ENCODE results near the gene MIA2. TPM values are rescaled to one million over a fixed set of nuclear protein-coding genes. Genes with fewer than 3 reads are reported as not detected.
"Not testable (repeated sequence)": the region's sequence is repeated elsewhere in the genome, so short reads cannot be mapped to it uniquely, and the experiment has no call there.

MIA2 gene
- total RNA-seq, 1 donor from 2014 or later, result 27.1 TPM

DNA sequence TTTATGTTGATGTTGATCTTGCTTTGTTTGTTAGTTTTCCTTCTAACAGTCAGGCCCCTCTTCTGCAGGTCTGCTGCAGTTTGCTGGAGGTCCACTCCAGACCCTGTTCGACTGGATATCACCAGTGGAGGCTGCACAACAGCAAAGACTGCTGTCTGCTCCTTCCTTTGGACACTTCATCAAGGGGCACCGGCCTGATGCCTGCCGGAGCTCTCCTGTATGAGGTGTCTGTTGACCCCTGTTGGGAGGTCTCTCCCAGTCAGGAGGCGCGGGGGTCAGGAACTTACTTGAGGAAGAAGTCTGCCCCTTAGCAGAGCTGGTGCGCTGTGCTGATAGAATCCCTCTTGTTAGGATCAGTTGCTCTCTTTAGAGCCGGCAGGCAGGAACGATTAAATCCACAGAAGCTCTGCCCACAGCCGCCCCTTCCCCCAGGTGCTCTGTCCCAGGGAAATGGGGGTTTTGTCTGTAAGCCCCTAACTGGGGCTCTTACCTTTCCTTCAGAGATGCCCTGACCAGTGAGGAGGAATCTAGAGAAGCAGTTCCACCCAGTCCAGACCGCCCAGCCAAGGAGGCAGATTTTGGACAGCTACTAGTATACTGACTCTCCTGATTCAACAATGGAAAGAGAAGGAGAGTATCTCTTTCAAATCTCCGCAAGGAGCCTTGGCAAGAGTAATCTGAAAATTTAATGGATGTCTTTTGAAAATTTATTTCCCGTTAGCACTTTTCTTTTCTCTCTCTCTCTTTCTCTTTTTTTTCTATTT lies 25.2 kb downstream of the MIA2 start:
- intact Hi-C loops (cut with micrococcal nuclease), result no loop called here
- Mint-ChIP-seq H3K27me3 (no peaks in the 10 kb centered on the region), H3K4me3 (no peak overlapping the region), H3K9me3 (peaks cover 4% of the 10 kb centered on the region), H3K36me3 (ENCODE audit: low read depth) (no peaks in the 10 kb centered on the region), H3K27ac (no peak overlapping the region), H3K4me1 (no peaks in the 10 kb centered on the region)
- no peak for TF ChIP-seq CTCF (IDR thresholded peaks at IDR 0.05)
- ATAC-seq (ENCODE audit: low read depth) (no peak), DNase-seq (no peak)
- ChIA-PET CTCF (no interaction called here), POLR2A (no interaction called here)

DNA sequence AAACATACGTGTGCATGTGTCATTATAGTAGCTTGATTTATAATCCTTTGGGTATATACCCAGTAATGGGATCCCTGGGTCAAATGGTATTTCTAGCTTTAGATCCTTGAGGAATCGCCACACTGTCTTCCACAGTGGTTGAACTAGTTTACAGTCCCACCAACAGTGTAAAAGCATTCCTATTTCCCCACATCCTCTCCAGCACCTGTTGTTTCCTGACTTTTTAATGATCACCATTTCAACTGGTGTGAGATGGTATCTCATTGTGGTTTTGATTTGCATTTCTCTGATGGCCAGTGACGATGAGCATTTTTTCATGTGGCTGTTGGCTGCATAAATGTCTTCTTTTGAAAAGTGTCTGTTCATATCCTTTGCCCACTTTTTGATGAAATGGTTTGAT lies 26.4 kb downstream of the MIA2 start:
- H3K4me1 Mint-ChIP-seq; H3K4me3 Mint-ChIP-seq; DNase-seq; H3K27me3 Mint-ChIP-seq; H3K9me3 Mint-ChIP-seq; CTCF ChIA-PET; intact Hi-C loops (cut with micrococcal nuclease); H3K36me3 Mint-ChIP-seq (ENCODE audit: low read depth); H3K27ac Mint-ChIP-seq; ATAC-seq (ENCODE audit: low read depth); POLR2A ChIA-PET: not testable (repeated sequence)

DNA sequence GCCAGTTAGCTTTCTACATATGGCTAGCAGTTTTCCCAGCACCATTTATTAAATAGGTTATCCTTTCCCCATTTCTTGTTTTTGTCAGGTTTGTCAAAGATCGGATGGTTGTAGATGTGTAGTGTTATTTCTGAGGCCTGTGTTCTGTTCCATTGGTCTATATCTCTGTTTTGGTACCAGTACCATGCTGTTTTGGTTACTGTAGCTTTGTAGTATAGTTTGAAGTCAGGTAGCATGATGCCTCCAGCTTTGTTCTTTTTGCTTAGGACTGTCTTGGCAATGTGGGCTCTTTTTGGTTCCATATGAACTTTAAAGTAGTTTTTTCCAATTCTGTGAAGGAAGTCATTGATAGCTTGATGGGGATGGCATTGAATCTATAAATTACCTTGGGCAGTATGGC lies 28.5 kb downstream of the MIA2 start:
- ATAC-seq (ENCODE audit: low read depth); intact Hi-C loops (cut with micrococcal nuclease); H3K4me3 Mint-ChIP-seq; H3K36me3 Mint-ChIP-seq (ENCODE audit: low read depth); CTCF ChIA-PET; H3K9me3 Mint-ChIP-seq; H3K27ac Mint-ChIP-seq; H3K27me3 Mint-ChIP-seq; DNase-seq; POLR2A ChIA-PET: not testable (repeated sequence)
- H3K4me1 Mint-ChIP-seq, result peaks cover 14% of the 10 kb centered on the region

DNA sequence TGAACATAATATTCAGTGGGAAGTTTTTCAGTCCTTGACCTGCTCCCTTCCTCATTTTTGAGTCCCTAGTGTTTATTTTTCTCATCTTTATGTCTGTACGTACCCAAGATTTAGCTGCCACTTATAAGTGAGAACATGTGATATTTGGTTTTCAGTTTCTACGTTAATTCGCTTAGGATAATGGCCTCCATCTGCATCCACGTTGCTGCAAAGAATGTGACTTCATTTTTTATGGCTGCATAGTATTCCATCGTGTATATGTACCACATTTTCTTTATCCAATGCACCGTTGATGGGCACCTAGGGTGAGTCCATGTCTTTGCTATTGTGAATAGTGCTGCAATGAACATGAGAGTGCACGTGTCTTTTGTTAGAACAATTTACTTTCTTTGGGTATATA lies 30.3 kb downstream of the MIA2 start:
- Mint-ChIP-seq H3K9me3 (no peaks in the 10 kb centered on the region), H3K27me3 (no peaks in the 10 kb centered on the region), H3K36me3 (ENCODE audit: low read depth) (peaks cover 14% of the 10 kb centered on the region), H3K4me1 (peaks cover 28% of the 10 kb centered on the region), H3K27ac (no peak overlapping the region), H3K4me3 (no peak overlapping the region)
- no peak for TF ChIP-seq CTCF (IDR thresholded peaks at IDR 0.05)
- ATAC-seq (ENCODE audit: low read depth), result no peak
- CTCF ChIA-PET, result no interaction called here
- POLR2A ChIA-PET, result no interaction called here
- DNase-seq, result no peak
- intact Hi-C loops (cut with micrococcal nuclease), result no loop called here

DNA sequence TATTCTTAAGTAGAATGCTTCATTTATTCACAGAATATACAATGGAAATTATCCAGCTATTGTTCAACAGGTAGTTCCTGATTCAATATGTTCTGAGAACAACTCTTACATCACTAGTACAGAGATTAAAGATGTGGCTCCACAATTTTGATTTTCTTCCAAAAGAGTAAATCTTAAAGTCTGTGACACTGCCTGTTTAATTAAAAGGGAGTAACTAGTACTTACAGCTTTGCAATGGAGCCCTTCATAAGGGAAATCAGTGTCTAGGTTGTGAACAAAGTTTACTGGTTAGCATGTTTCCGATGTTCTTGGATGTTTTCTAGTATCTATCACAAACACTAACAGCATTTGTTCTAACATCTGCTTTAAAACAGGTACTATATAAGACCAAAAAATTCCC lies 30.8 kb downstream of the MIA2 start:
- H3K27ac Mint-ChIP-seq, result no peak overlapping the region
- DNase-seq (no peak), ATAC-seq (ENCODE audit: low read depth) (no peak)
- intact Hi-C loops (cut with micrococcal nuclease), result no loop called here
- CTCF ChIA-PET, result no interaction called here
- H3K27me3 Mint-ChIP-seq, result no peaks in the 10 kb centered on the region
- H3K4me1 Mint-ChIP-seq, result peaks cover 32% of the 10 kb centered on the region
- POLR2A ChIA-PET, result no interaction called here
- no peak overlapping the region for H3K4me3 Mint-ChIP-seq
- H3K9me3 Mint-ChIP-seq, result no peaks in the 10 kb centered on the region
- no peak for TF ChIP-seq CTCF (IDR thresholded peaks at IDR 0.05)
- H3K36me3 Mint-ChIP-seq (ENCODE audit: low read depth), result peaks cover 14% of the 10 kb centered on the region

GRCh38 chr14:39265033-39265432 lies 31.3 kb downstream of the MIA2 start:
- ATAC-seq (ENCODE audit: low read depth) (no peak), DNase-seq (no peak)
- TF ChIP-seq CTCF (IDR thresholded peaks at IDR 0.05), result no peak
- Mint-ChIP-seq H3K9me3 (no peaks in the 10 kb centered on the region), H3K4me1 (peaks cover 37% of the 10 kb centered on the region), H3K4me3 (peak overlapping the region; percentile 66), H3K36me3 (ENCODE audit: low read depth) (peaks cover 14% of the 10 kb centered on the region), H3K27me3 (no peaks in the 10 kb centered on the region), H3K27ac (peak overlapping the region; percentile 24)
- intact Hi-C loops (cut with micrococcal nuclease), result no loop called here
- ChIA-PET CTCF (no interaction called here), POLR2A (interaction anchor here (1.2 to 5.2 kb wide), 4 partner anchors 90 to 167 kb away, joined by 3 to 87 read pairs (median 62); partner anchors contain the start of genes FBXO33, GEMIN2, PNN and TRAPPC6B)

Measured in activated B cell treated with CpG ODN at 0.5 μM for 24 hours (primary cell).